A549 (cell line): ENCODE measurements around the gene CNTNAP5. TPM values are rescaled to one million over a fixed set of nuclear protein-coding genes. Genes with fewer than 3 reads are reported as not detected.

Experiments
- ATAC-seq, 2 experiments: fragments of 200-7000 bp in 1 of 2; fragments of >200 bp in 1 of 2; cut with Nextera tagmentation in 1 of 2; cut with Tn5 transposase in 1 of 2; 3 replicates each; pipeline versions ENCODE4 v1.8.0 to v1.9.1; 2018 to 2020; ENCODE audit warnings: mild to moderate bottlenecking in 1 of 2, moderate library complexity in 1 of 2
- CTCF ChIA-PET: fragments of 300-600 bp; sonication (Branson Sonifier 250); formaldehyde crosslinking; extraction: SDS; loops from one replicate; lab custom pipeline; 2021; ENCODE audit warnings: antibody characterized with exemption, inconsistent platforms; lab: Yijun Ruan, JAX
- POLR2A ChIA-PET: fragments of 350-600 bp; formaldehyde crosslinking; extraction: SDS; loops from one replicate; lab custom pipeline; 2021; ENCODE audit warnings: antibody characterized with exemption, inconsistent platforms; lab: Yijun Ruan, JAX
- DNase-seq, 2 experiments: peaks; one replicate each; pipeline versions ENCODE4 v3.0.0 to v3.0.0-alpha.2; 2011 to 2016; ENCODE audit warnings: low read depth in 1 of 2, low spot score in 1 of 2
- FAIRE-seq: peaks from 2 replicates; lab custom pipeline; 2011; peaks lifted over from hg19 to GRCh38; lab: Jason Lieb, UNC
- H3K27ac ChIP-seq, 2 experiments: fragments of >200 bp; sonication (Bioruptor Twin); formaldehyde crosslinking; 3 replicates each; pipeline ENCODE4 v1.5.1; 2016 to 2017
- H3K4me1 ChIP-seq: fragments of >200 bp; sonication (Bioruptor Twin); formaldehyde crosslinking; 3 replicates; pipeline ENCODE4 v1.6.1; 2016
- H3K4me2 ChIP-seq: fragments of >200 bp; sonication (Bioruptor Twin); formaldehyde crosslinking; 3 replicates; pipeline ENCODE4 v1.6.1; 2016
- H3K4me3 ChIP-seq: fragments of >200 bp; sonication (Bioruptor Twin); formaldehyde crosslinking; 3 replicates; pipeline ENCODE4 v1.5.1; 2016
- H3K9me3 ChIP-seq: fragments of >200 bp; sonication (Bioruptor Twin); formaldehyde crosslinking; 3 replicates; pipeline ENCODE4 v1.6.1; 2016
- BCL3 ChIP-seq: fragments of >200 bp; sonication (Bioruptor Twin); formaldehyde crosslinking; IDR thresholded peaks from 3 replicates; pipeline ENCODE4 v1.6.1; 2016
- BHLHE40 ChIP-seq: IDR thresholded peaks from 2 replicates; pipeline ENCODE4 v1.6.1; 2012; ENCODE audit warnings: low read depth, low read length, inconsistent platforms
- CEBPB ChIP-seq, 2 experiments: fragments of >200 bp in 1 of 2; sonication (Bioruptor Twin) in 1 of 2; formaldehyde crosslinking in 1 of 2; IDR thresholded peaks; 2 replicates each; pipeline ENCODE4 v1.6.1; 2012 to 2016
- CHD4 ChIP-seq: fragments of 200-600 bp; sonication (generic); IDR thresholded peaks from 2 replicates; pipeline ENCODE4 v1.6.1; 2016; ENCODE audit warnings: antibody characterized with exemption, mild to moderate bottlenecking, borderline replicate concordance
- ESRRA ChIP-seq: fragments of 150-350 bp; IDR thresholded peaks from 2 replicates; pipeline ENCODE4 v1.6.1; 2014; ENCODE audit warnings: mild to moderate bottlenecking, low read length, borderline replicate concordance
- FOSL2 ChIP-seq, 2 experiments: fragments of 450-650 bp in 1 of 2; fragments of >200 bp in 1 of 2; sonication (Bioruptor Twin) in 1 of 2; formaldehyde crosslinking; IDR thresholded peaks; 2 replicates each; pipeline versions ENCODE4 v1.5.0 to v1.6.1; 2016 to 2020; ENCODE audit warnings: mild to moderate bottlenecking in 1 of 2, moderate library complexity in 1 of 2
- GATA3 ChIP-seq: IDR thresholded peaks from 2 replicates; pipeline ENCODE4 v1.6.1; 2012; ENCODE audit warnings: borderline replicate concordance
- HEYL ChIP-seq: fragments of 250-450 bp; sonication (Bioruptor Pico); IDR thresholded peaks from 2 replicates; pipeline ENCODE4 v1.8.0; 2021; ENCODE audit warnings: mild to moderate bottlenecking, moderate library complexity
- HMGXB4 ChIP-seq: fragments of 250-450 bp; sonication (Bioruptor Pico); IDR thresholded peaks from 2 replicates; pipeline ENCODE4 v1.5.0; 2021; ENCODE audit warnings: mild to moderate bottlenecking, moderate library complexity, borderline replicate concordance
- HOXB5 ChIP-seq: fragments of 250-450 bp; sonication (Bioruptor Pico); IDR thresholded peaks from 2 replicates; pipeline ENCODE4 v1.5.0; 2020; ENCODE audit warnings: mild to moderate bottlenecking, moderate library complexity
- KDM5A ChIP-seq: fragments of 200-600 bp; sonication (generic); IDR thresholded peaks from 2 replicates; pipeline ENCODE4 v1.6.1; 2016; ENCODE audit warnings: antibody characterized with exemption, mild to moderate bottlenecking
- MAZ ChIP-seq: fragments of 150-350 bp; IDR thresholded peaks from 2 replicates; pipeline ENCODE4 v1.6.1; 2014; ENCODE audit warnings: antibody characterized with exemption, low read depth, low read length, borderline replicate concordance
- MYC ChIP-seq: IDR thresholded peaks from 2 replicates; pipeline ENCODE4 v1.6.1; 2012; ENCODE audit warnings: mild to moderate bottlenecking, inconsistent platforms, low read length, improper control_type of control experiment, borderline replicate concordance
- POLR2A ChIP-seq: IDR thresholded peaks from 2 replicates; pipeline ENCODE4 v1.6.1; 2012; ENCODE audit warnings: mild to moderate bottlenecking, low read length
- POLR2AphosphoS2 ChIP-seq: conservative IDR thresholded peaks from 2 replicates; pipeline ENCODE4 v1.6.1; 2012; ENCODE audit warnings: low read length, improper control_type of control experiment, inconsistent platforms
- REST ChIP-seq: fragments of 200-600 bp; sonication (generic); IDR thresholded peaks from 2 replicates; pipeline ENCODE4 v1.6.1; 2016; ENCODE audit warnings: antibody characterized with exemption, mild to moderate bottlenecking, moderate library complexity
- RFX5 ChIP-seq: fragments of 450-650 bp; IDR thresholded peaks from 2 replicates; pipeline ENCODE4 v1.7.1; 2014; ENCODE audit warnings: antibody characterized with exemption, mild to moderate bottlenecking, moderate library complexity
- TFCP2L1 ChIP-seq: fragments of 250-450 bp; sonication (Bioruptor Pico); IDR thresholded peaks from 2 replicates; pipeline ENCODE4 v1.5.0; 2021; ENCODE audit warnings: mild to moderate bottlenecking
- USF2 ChIP-seq: fragments of 450-650 bp; IDR thresholded peaks from 2 replicates; pipeline ENCODE4 v1.6.1; 2014; ENCODE audit warnings: antibody characterized with exemption
- WGBS: methylation state at CpG from one replicate; pipeline ENCODE4 v1.1.6; 2017; ENCODE audit errors: missing lambda C conversion rate; 5-methylcytosine and 5-hydroxymethylcytosine counted together
- polyA plus RNA-seq, 4 experiments: library from polyadenylated mRNA; depleted of rRNA in 3 of 4; stranded (reverse); fragments of >200 nt; fragmentation: RNase III in 1 of 4; extraction: RNeasy Plus Mini Kit Qiagen cat#74134 plus additional on column Dnase treatment in 1 of 4; gene quantifications; 2 replicates in 3 of 4; 3 replicates in 1 of 4; pipeline ENCODE4 v1.2.3, GENCODE V29; 2011 to 2017

Gene CNTNAP5
- polyA plus RNA-seq, 2 of the 4 experiments (the other 2 are of a cell fraction), result not detected

GRCh38 chr2:124526221-124526620 is 501.1 kb downstream of the CNTNAP5 start:
- no peak for FAIRE-seq
- TF ChIP-seq GATA3 (no peak), MAZ (no peak), REST (no peak), POLR2A (no peak), HOXB5 (CRISPR knock-in tag) (no peak), BCL3 (no peak), FOSL2 (IDR thresholded peaks at IDR 0.05) (no peak), FOSL2 (CRISPR knock-in tag; IDR thresholded peaks at IDR 0.05) (no peak), CHD4 (no peak), USF2 (no peak), HEYL (CRISPR knock-in tag) (no peak), KDM5A (no peak)
- ChIA-PET CTCF (no interaction called here), POLR2A (no interaction called here)
- Histone ChIP-seq H3K4me1 (no peaks in the 10 kb centered on the region), H3K27ac (no peak overlapping the region), H3K9me3 (no peaks in the 10 kb centered on the region), H3K4me2 (no peak overlapping the region), H3K4me3 (no peak overlapping the region)
- ATAC-seq, result no peak
- no peak for DNase-seq
- 50% methylated on average over 4 of the region's 4 CpGs for WGBS

GRCh38 chr2:124530203-124530602 is 505.1 kb downstream of the CNTNAP5 start:
- FAIRE-seq (no peak), ATAC-seq (no peak), DNase-seq (no peak)
- no peak overlapping the region for H3K4me3 ChIP-seq
- H3K4me1 ChIP-seq, result no peaks in the 10 kb centered on the region
- no peaks in the 10 kb centered on the region for H3K9me3 ChIP-seq
- H3K27ac ChIP-seq, result no peak overlapping the region
- no peak overlapping the region for H3K4me2 ChIP-seq
- POLR2A ChIA-PET, result no interaction called here
- TF ChIP-seq RFX5, result no peak
- TF ChIP-seq MYC, result no peak
- TF ChIP-seq CEBPB (IDR thresholded peaks at IDR 0.05), result no peak
- TF ChIP-seq HMGXB4 (CRISPR knock-in tag), result no peak
- TF ChIP-seq ESRRA, result no peak
- no peak for TF ChIP-seq POLR2AphosphoS2
- TF ChIP-seq HOXB5 (CRISPR knock-in tag), result no peak
- no peak for TF ChIP-seq CHD4
- no peak for TF ChIP-seq TFCP2L1 (CRISPR knock-in tag)
- TF ChIP-seq GATA3, result no peak
- no peak for TF ChIP-seq BHLHE40
- WGBS, result 12% methylated on average over 4 of the region's 4 CpGs
- CTCF ChIA-PET, result no interaction called here
